8988T (cell line): ENCODE results near the gene DOCK4.

Experiments used
- DNase-seq: peaks from one replicate; pipeline ENCODE4 v3.0.0; 2011

DOCK4 gene

DNA sequence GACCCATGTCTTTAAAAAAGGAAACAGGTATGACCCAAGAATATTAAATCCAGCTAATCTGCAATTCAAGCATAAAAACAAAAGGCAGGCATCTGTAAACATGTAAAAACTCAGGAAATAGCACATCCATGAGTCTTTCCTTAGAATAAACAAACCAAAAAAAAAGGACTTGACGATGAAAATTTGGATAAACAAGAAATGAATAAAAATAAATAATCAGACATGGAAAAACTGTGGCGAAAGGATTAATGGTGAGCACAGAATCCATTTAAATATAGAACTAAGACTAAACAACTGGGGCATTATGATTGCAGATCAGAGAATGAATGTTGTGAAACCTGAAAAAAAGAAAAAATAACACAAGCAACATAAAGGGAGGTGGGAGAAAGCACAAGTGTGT is 170.1 kb downstream of the DOCK4 start:
- no peak for DNase-seq

DNA sequence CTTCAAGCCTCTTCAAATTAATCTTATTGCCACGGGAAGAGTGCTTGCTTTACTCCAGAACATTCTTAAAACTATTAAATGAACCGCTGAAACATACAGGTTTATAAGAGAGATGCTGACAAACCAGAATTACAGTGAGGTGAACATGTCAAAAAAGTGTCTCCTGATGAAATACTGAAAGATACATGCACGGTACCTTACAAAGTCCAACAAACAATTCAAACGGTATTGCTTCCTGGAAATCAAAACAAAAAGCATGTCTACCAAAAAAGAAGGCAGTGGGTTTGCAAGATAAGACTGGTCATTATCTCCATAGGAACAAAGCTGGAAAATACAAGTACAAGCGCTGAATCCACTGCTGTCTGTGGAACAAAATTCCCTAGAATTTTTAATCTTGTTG is 174.5 kb downstream of the DOCK4 start:
- no peak for DNase-seq

DNA sequence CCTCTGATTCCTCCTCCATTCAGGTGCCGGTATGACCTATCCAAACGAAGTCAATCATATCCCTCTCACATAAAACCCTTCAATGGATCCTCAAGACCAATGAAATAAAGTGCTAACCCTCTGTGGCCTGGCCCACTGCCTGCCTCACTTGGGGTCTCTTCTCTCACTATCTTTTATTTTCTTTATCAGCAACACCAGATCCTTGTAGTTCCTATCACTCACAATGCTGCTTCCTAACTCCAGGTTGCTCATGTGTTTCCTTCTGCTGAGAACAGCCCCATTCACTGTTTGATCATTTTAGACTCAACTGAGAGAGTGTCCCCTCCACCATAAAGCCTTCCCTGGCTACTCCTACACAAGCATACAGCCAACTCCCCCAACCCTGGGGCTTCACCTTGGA is 180.6 kb downstream of the DOCK4 start:
- no peak for DNase-seq

DNA sequence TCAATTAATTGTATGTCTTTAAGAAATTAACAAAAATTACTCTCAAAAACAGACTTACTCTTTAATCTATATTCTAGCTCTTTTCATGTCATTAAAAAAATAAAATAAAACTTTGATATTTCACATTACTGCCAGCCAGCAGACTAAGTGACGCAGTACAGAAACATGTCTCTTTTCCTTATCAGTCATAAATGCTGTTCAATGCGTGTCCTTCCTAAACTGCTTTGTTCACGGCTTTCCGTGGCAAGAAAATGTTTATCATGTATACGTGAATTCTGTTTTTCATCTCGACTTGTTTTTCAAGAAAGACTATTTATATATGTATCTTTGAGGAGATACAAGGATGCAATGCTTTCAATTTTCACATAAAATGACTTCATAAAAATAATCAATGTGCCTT is 182.4 kb downstream of the DOCK4 start:
- no peak for DNase-seq

DNA sequence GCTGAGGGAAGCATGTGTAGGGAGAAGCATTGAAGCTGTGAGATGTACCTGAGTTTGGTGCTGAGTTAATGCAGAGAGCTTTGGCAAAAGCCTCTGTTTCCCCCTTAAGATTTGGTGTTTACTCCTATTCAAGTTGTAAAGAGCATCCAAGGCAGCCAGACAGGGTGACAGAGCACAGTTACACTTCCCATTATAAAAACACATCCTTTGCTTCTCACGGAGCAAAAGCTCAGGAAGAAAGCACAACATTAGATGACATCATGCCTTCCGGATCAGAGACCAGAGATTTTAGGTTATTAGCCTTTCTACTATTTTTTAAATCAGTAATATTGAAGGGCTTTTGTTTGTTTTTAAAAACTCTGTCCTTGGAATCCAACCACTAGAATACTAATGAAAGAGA is 182.9 kb downstream of the DOCK4 start:
- DNase-seq, result no peak

DNA sequence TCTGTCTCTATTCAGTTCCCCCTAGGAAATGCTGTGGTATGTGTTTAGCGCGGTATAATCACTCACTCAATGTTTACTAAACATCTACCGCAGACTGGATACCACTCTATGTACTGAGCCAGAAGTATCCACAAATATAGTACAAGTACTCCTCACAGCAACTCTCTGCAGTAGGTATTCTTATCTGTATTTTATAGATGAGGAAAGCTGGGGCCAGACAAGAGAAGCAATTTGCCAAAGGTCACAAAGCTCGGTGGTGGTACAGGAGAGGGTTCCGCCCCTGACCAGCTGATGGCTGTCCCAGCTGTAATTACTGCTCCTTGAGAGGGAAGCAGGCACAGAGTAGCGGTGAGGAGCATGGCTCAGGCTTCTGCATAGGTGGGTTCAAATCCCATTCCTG is 184.1 kb downstream of the DOCK4 start:
- no peak for DNase-seq

DNA sequence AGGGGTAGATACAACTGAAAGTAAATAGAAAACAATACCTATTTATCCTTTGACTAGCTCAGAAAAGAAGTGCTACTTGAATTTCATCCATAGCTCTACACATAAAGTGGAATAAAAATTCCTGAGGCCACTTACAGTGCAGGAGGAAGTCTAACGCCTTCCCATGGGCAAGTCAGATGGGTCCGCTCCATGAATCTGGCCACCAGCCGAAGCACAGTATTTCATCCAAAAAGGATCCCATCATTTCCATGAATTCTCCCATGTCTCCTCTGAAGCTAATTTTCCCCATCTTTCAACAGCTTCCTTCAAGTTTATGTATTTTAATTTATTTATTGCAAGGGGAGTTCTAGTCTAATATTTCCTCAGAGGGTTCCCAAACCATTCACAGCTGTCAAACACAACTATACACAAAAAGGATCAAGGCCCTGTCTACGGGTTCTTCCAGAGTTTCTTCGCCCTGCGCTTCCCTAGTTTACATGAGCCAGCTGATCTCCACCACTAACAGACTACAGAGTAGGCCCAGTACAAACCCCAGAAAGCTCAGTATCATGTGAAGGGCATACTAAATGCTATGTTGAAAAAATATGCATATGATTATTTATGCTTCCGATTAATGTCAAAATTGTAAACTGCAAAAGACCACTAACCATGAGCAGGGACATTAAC is 184.7 kb downstream of the DOCK4 start:
- DNase-seq, result no peak

DNA sequence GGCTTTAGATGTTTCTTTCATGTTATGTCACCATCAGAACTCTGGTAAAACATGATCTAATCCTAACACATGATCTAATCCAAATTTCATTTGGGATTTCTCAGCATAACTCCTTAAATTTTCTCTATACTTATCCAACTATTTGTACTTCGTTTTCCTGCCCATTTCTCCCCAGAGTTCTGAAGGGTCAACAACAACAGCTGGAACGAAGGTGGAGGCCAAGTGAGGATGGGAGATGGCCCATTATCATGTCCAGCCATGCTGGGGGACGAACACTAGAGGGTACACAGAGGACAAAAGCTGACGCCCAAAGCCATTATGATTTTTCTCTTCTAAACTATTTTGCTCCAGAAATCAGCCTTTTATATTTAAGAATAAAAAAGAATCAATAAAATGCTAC is 185.4 kb downstream of the DOCK4 start:
- no peak for DNase-seq

DNA sequence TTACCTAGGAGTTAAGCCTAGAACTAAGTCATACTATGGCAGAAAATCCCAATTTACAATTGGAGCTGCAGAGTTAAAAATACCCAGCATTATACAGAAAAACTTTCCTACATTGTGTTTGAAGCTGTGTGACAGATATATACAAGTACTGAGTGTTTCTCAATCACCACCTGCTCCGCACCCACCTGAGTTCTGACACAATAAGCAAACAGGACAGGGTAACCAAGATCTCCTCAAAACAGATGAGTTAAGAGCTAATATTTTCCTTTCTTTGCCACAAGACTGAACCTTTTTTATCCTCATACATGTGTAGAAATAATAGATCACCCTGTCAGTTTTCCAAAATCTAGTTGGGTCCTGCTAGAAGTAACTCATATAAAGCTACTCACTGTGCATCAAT is 186.3 kb downstream of the DOCK4 start:
- no peak for DNase-seq

DNA sequence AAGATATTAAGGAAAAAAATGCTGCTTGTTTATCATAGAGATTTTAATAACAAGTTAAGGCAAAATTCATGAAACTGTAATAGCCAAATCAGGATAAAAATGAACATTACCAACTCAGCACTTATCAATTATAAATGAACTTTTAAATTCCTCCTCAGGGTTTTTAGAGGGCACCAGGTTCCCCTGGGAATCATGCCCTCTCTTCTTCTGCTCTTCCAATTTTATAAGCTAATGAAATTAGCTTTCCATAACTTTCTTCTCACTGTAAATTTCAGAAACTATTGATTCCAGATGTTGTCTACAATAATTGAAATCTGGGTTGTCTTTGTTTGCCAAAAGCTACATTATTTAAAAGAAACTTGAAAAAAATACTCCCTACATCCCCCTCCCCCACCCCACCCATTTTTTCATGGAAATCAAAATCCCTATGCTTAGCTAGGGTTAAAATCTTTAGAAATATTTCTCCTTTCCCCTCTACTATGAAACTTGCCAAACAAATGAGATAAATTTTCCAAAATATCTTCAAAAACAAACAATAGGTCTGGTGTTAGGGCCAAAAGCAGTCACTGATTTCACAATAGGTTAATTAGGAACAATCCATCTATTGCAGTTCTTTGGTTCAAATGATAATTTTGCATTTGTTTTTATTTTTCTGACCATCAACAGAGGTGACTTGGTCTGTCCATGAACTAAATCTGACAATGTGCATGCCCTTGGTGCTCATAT is 187.7 kb downstream of the DOCK4 start:
- DNase-seq, result no peak

DNA sequence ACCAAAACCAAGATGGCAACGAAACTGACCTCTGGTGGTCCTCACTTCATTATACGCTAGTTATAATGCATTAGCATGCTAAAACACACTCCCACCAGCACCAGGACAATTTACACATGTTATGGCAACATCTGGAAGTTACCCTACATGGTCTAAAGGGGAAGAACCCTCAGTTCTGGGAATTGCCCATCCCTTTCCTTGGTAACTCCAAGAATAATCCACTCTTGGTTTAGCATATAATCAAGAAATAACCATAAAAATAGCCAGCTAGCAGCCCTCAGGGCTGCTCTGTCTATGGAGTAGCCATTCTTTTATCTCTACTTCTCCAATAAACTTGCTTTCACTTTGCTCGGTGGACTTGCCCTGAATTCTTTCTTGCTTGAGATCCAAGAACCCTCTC is 191.1 kb downstream of the DOCK4 start:
- no peak for DNase-seq

DNA sequence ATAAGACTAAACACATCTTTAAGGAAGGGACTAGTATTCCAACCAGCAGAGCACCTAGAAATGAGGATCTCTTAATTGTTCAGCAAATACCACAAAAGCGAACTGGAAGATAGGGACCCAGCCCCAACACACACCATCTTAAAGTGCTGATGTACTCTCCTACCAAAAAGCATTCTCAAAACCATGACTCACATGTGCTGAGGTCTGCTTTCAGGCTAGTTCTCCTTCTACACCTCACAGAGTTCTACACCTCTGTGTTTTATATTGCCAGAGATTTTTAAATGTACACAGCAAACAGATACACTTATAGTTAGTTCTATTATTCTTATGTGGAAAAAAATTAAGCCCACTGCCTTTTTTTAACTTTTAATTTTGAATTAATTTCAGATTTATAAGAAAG is 191.9 kb downstream of the DOCK4 start:
- DNase-seq, result no peak

DNA sequence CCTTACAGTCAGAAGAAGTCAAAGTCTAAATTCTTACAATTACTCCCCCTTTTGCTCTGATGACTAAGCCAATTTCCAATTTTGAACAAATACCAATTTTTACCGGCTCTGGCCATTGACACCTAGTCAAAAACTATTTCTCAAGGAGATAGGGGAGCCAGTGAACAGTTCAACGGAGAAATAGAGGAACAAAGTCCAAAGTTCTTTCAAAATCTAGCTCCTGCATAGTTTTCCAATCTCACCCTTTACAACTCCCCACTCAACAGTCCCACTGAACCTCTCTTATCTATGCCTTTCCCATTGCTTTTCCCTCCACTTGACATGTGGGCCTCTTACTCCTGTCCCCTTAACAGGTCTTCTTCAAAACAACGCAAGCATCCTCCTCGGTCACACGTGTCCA is 192.9 kb downstream of the DOCK4 start:
- DNase-seq, result no peak

DNA sequence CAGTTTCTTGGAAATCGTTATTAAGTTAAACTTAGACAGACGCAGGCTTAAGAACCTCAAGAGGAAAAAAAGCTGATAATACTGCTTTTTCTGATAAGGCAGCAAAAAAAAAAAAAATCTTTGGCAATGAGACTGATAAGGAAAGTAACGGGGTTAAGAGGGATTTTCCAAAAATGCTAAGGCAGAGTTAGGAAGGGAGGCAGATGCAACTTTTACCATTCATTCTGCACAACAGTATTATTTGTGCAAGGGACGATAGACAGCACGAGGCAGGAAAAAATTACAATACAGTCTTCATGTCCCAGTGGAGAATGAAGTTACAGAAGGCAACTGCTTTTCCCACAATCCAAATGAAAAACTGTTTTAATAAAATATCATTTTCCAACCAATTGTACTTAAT is 194.0 kb downstream of the DOCK4 start:
- DNase-seq, result no peak

DNA sequence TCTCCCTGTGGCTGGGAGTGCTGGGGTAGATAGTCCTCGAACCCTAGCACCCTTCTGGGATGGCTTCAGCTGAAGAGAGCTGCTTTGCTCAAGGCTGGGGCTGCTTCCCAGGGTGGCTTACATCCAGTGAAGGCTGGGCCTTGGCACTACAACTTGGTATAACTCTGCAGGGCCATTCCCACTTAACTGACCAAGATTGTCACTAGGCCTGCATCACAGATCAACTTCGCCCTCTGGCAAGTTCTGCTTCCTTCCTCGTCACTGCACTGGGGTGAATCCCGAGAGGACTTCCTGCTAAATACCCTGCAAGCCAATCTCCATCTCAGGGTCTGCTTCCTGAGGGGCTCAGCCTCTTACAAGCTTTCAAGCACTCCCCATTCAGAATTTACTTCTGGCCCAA is 195.2 kb downstream of the DOCK4 start:
- DNase-seq, result no peak

DNA sequence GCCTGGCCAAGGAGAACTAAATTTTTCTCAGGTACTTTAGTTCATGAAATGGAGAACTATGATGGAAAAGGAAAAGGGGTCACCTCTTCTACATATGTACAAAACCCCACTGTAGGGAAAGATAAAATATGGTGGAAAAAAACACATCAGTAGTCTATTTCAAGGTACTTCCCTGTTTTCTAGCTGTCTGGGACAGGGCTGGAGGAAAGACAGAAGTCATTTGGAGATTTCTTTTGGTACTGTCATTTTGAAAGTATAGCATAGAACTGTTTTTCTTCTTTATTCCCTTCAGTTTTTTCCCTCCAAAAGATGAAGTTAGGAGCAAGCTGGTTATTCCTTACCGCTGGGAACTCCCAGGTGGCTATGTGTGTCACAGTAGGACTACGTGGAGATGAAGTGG is 196.1 kb downstream of the DOCK4 start:
- DNase-seq, result no peak

DNA sequence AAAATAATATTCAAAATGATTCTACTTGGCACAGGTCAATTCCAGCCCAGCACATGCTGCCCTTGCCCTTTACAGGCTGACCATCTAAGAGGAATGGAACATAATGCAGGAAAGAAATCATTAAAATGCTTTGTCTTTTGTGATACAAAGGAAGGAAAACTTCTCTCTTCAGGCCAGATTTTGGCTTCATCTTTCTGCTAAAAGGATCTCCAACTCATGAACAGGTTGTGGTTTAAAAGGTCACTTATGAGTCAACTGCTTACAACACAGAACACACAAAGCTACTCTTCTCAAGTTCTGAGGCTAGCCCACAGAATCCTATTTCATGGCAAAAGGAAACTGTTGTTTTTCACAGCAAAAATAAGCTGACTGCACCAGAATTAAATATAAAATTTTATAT is 197.1 kb downstream of the DOCK4 start:
- no peak for DNase-seq

DNA sequence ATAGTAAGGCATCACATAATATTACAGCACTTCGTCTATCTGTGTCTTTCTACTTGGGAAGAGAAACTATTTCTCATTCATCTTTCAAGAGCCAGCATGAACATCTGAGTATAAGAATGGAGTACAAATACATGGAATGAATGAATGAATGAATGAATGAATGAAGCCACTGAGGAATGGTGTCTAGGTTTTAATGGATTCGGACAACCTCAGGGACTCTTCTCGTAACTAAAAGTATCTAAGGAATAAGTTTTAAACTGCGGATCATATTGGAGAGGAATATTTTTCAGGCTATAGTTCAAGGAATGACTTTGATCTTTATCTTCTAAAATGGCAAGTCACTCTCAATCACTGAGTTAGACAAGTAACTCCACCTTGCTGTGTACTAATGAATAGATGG is 199.0 kb downstream of the DOCK4 start:
- DNase-seq, result no peak

DNA sequence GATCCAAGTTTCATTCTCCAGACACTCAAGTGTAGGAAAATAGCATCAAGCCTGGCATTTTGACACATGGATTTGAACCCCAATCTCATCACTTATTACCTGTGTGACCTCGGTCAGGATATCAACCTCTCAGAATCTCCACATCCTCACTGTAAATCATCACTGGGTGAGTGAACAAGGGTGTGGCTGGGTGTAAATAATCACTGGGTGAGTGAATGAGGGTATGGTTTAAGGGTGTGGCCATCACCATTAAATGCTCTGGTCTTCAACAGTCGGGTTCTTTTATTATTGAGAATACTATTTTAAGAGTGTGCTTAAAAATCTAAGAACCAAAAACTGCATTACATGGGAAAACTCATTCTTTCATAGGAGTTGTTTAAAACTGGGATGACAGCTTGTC is 200.1 kb downstream of the DOCK4 start:
- DNase-seq, result no peak

DNA sequence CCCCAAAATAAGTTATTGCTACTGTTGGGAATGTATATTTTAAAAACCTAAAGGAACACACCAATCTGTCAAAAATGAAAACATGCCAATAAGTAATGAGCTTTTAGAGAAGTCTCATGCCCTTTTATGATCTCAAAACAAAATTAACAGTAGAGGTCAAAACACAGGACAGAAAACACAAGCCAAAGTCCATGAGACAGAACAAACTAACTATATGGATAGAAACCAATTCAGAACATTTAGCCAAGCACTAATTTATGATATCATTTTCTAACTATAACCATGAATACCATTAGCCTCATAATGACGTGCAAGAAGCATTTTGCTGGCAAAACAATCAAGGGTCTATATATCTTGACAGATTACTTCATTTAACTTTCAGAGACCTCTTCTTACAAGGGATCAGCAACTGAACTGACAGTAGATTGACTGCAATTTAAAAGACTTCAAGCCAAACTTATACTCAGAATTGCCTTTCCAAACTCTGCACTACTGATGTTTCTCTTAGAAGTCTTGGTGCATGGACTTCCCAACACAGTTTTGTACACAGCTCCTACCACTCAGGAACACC is 200.9 kb downstream of the DOCK4 start:
- no peak for DNase-seq

DNA sequence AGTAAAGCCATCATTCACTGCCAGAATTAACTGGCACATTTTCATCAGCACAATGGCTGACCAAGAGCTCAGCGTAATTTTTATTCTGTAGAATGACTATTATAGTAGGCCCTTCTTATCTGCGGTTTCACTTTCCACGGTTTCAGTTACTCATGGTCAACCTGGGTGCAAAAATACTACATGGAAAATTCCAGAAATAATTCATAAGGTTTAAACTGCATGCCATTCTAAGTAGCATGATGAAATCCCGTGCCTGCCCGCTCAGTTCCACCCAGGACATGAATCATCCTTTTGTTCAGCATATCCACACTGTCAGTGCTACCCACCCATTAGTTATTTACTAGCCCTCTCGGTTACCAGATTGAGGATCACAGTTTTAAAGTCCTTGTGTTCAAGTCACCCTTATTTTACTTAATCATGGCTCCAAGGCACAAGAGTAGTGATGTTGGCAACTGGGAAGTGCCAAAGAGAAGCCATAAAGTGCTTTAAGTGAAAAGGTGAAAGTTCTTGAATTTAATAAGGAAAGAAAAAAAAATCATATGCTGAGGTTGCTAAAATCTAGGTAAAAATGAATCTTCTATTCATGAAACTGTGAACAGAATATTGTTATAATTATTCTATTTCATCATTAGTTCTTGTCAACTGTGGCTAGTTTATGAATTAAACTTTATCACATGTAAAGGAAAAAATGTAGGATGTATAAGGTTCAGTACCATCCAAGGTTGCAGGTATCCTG is 204.9 kb downstream of the DOCK4 start:
- no peak for DNase-seq

DNA sequence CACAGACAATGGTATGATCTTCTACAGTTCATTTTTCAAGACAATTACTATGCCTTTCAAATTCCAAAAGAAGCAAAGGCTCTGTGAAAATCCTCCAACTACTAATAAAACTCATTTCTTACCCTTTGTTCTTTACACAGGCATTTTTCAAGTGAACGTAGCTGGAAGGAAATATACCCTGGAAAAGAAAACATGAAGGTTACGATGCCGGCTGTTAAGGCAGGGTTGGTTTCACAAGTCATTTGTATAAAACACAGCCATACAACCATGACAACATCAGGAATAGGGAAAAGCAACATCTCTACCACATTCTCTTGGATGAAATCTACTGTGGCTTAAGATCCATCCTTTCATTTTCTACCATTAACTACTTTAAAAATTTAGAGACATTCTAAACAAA is 207.9 kb downstream of the DOCK4 start:
- no peak for DNase-seq

DNA sequence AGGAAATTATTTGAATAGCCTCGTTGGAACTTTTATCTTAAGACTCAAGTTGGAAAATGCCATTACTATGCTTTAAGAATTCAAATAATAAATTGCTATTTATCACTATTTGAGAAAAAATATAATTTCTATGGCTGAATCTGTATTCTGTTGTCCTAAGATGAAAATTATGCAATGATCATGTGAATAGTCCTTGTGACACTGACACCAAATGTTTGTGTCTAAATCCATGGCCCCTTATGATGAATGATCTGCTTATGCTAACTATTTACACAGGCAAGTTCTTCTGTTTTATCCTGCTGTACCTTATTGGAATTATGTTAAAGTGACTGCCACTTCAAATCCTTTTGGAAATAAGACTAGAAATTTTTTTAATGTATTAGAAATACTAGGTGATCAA is 208.7 kb downstream of the DOCK4 start:
- DNase-seq, result no peak

DNA sequence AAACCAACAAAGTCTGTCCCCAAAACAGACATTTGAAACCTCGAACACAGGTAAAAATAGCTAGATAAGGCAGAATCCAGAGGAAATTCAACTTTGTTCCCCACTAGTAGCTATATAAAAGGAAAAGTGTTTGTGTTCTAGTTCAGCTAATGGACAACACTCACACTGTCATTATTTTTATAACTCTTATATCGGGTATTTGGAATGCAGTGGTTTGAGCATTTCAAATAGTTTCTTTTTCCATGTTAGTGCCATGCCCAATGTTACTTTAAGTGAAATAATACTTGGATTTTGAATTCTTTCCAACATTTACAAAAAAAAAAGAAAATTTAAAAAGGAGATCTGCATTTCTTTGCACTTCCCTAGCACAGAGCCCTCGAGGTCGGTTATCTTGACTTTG is 213.6 kb downstream of the DOCK4 start:
- DNase-seq, result no peak
